SK-MEL-5 (cell line): Measurements from ENCODE around the gene NT5C1B. TPM values are rescaled to one million over a fixed set of nuclear protein-coding genes. Genes with fewer than 3 reads are reported as not detected.

ENCODE experiments used
- DNase-seq: peaks from one replicate; pipeline ENCODE4 v3.0.0-alpha.2; 2016; ENCODE audit warnings: low read depth, low spot score
- in situ Hi-C: cut with HindIII; loops from 2 replicates; pipeline ENCODE4 v1.10.0; 2016; ENCODE audit warnings: low sequenced_read_pairs, high pct_unique_total_duplicates, low pct_unique_long_range_greater_than_20kb
- small RNA-seq, 2 experiments: library from RNA; depleted of rRNA; stranded (forward); fragments of <200 nt; gene quantifications; one replicate each; pipeline ENCODE3, GENCODE V24; 2014
- total RNA-seq: library from RNA; depleted of rRNA; stranded (reverse); fragments of >200 nt; shearing (Covaris generic); gene quantifications from 2 replicates; pipeline ENCODE4 v1.2.3, GENCODE V29; 2014; rRNA removed

Gene NT5C1B
- total RNA-seq, 1 experiment from 2014 or later: not detected

DNA sequence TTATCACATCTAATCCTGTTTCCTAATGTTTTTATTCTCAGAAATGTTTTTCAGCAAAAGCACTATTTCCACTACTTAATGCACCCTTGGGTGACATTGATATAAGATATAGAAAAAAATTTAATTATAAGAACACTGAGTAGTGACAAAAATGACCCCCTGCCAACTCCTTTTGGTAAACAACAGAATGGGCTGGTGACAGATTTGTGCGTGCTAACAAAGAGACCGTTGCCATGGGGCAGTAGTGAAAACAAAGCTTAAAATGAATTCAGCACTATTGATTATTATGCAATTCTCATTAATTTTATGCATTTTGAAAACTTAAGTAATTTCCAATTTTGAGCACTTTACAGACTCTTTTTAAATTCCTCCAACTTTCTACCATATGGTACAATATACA, 62.0 kb downstream of the NT5C1B start:
- DNase-seq: no peak
- in situ Hi-C loops: no loop called here

DNA sequence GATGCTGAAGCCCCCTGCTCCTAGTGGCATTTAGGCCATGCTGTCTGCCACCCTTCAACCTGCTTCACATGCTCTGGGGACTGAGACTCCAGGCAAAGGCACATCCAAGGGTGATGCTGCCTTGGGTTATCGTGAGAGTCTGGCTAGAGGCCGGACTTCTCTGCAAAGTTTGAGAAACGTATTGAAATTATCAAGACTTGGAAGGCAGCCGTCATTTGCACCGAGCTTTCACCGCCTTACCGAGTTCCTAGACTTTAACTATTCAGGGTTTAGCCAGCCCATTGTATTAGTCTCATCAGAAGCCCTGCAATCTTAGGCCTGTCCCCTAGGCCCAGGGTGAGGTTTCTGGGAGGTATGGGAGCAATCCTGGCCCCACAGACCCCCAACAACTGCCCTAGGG, 62.9 kb downstream of the NT5C1B start:
- DNase-seq: no peak
- in situ Hi-C loops: no loop called here

DNA sequence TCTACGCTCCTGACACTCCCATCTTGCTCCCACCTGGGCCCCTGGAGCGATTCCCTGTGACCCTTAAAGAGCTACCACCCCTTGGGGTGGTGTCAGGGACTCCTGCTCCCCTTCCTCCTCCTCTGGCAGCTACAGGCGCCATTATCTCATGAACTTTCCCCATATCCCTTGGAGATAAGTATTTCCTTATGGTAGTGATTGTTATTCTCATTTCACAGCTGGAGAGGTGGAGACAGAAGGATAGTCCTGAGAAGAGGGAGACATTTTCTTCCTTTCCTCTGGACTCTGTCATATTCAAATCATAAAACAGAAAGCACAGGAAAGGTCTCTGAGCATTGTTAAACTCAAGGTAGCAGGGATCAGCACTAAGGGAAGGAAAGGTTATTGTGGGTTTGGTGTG, 63.5 kb downstream of the NT5C1B start:
- in situ Hi-C loops: no loop called here
- no peak for DNase-seq

DNA sequence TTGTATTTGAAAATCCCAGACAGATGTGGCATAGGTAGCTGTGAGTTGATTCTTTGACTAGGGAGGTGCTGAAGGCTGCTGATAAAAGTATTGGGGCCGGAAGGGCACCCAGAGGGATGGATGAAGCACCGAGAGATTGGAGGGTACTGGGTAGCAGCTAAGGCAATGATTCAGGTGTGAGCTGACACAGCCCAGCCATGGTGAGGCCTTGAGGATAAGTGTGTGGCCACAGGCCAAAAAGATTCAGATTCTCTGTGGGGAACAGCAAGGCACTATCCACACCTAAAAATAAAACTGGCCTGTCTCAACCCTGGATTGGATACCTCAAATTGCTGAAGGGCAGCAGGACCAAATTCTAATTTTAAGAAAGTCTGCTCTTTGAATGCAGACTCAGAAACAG, 64.1 kb downstream of the NT5C1B start:
- in situ Hi-C loops: no loop called here
- no peak for DNase-seq

DNA sequence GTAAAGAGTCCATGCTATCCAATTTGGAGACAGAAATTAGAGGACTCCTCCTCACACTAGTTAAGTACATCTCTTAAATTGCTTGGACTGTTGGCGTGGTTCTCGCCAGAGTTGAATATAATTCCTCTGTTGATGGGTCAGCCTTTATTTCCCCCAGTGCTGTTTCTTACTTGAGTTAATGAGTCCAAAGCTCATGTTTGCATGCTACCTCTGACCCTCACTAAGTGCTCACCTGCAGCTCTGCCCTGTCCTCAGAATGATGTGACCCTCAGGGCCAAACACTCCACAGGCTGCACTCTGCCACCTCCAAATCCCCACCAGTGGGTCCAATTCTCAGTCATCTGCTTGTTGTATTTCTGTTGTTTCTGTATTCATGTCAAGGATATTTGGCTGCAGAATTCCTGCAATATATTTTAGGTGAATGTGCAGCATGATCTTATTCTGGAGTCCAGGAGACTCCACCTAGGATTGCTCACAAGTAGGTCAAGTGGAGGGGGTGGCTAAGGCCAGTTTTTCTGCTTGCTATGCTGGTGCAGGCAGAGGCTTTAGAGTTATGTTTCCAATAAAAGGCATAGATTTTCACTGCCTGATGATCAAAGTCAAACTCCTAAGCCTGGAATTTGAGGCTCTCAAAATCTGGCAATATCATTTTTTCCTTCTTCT, 66.8 kb downstream of the NT5C1B start:
- in situ Hi-C loops: no loop called here
- no peak for DNase-seq

DNA sequence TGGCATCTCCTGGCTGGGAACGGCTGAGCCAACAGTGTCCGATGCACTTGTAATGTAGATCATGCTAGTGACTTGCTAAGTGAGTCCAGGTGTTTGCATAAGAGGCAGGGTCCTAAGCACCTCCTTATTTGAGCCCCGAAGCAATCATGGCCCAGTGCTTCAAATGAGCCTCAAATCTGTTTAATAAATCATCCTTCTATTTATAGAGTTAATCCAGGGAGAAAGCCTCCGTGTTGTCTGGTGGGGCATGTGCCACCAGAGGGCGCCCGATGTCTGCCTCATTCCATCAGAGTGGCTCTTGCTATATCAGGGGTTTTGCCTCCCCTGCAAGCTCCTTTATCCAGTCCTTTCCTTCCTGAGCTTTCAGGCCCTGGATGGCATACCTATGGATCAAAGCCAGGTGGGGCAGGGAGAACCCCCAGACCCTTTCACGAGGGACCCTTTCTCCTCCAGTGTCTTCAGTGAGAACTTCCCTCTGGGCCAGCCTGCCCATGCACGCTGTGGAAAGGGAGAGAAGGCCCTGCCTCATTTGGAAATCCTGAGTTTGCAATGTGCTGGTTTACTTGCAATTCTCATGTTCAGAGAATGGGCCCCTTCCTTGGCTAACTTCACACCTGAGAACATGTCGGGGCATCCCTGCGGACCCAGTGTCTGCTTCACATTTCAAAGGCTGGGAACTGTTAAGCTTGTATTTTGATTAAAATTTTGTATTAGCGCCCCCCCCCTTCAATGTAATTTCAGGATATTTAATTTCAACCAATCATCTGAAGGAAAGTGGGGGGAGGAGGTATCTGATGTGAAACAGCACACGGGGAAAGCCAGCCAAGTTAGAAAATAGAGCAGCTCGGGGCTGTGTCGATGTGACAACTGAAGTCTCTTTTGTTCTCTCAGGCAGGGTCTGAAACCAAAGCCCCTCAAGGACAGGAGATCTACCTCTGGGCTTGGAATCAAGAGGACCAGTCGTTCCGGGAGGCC, 68.6 kb downstream of the NT5C1B start:
- peak; percentile 84 for DNase-seq
- in situ Hi-C loops: no loop called here

DNA sequence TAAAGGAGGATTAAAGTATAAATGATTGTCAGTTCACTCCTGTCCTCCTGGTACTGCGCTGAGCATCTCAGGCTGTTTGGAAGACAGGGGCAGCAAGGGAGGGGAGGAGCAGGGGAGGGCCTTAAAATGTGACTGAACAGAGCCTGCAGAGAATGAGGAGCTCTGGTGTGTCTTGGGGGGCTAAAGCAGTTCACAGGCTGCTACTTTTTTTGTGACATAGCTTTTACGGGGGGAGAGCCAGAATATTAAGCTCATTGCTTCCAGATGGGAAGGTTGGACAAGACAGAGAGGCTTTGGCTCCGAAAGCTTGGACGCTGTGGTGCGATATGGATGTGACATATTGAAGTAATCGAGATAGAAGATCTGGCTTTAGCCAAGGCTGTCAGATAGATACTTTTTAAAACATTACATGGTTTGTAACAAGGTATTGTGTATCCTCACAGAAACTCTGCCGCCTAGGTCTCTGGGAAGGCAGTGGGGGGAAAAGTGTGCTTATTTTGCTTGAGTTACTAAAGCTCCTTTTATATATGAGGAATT, 69.4 kb downstream of the NT5C1B start:
- in situ Hi-C loops: no loop called here
- no peak for DNase-seq

DNA sequence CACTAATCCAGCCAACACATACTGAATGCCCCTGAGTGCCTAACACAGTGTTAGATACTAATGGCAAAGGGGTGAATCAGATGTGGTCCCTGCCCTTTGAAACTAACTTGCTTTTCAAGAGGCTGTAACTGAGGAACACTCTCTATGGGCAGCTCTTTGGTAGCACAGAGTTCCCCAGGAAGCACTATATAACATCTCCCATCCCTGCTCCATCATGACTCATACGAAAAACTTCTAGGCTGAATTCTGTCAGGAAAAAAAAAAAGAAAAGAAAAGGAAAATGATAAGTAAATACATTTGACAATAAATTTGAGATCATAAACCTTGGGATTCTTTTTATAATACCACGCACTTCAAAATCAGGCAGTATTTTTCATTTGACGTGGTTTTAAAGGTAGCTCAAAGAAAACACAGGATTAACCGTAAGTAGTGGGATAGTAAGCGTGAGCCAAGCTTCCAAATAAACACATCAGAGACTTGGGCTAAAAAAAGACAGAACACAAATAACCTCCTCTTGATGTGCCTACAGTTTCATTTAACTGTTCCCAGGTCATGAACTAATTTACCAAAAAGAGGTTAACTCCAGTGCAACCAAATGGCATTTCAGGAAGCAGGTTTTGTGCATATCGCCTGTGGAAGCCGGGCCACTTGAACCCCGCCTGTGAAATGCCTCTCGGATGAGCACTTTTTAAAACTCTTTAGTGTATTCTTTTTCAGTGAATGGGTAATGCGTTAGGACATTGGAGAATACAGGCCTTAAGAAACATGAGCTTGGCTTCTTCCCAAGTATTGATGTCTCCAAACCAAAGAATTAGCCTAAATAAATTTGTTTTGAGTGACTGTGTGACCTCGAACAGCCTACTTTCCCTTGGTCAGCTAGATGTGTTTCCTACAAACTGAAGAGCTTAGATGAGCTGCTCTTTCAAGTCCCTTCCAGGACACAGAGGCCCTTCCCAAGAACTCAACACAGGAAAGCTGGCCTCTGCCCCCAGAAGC, 71.0 kb downstream of the NT5C1B start:
- in situ Hi-C loops: no loop called here
- no peak for DNase-seq

DNA sequence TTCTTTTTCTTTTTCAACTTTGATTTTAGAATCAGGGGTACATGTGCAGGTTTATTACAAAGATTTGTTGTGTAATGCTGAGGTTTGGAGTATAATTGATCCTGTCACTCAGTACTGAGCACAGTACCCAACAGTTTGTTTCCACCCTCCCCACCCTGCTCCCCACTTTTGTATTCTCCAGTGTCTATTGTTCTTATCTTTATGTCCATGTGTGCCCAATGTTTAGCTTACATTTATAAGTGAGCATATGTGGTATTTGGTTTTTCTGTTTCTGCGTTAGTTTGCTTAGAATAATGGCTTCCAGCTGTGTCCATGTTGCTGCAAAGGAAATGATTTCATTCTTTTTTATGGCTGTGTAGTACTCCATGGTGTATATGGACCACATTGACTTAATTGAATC, 72.0 kb downstream of the NT5C1B start:
- no peak for DNase-seq
- in situ Hi-C loops: no loop called here

DNA sequence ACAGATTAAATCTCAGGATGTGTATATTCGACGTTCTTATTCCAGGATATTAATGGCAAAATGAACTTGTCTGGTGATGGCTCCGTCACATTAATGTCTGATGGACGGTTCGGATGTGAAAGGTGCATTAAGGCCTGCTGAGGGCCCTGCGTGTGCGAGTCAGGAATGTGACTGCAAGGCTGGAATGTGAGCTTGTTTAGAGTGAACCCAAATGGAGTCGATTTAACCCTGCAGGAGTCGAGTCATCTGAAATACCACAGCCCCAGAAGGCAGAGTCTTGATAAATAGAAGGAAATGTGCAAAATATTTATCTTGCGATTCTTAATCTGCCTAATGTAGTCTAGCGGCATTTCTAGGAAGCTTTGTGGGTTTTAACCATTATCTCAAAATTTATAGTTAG, 73.3 kb downstream of the NT5C1B start:
- in situ Hi-C loops: no loop called here
- DNase-seq: no peak

DNA sequence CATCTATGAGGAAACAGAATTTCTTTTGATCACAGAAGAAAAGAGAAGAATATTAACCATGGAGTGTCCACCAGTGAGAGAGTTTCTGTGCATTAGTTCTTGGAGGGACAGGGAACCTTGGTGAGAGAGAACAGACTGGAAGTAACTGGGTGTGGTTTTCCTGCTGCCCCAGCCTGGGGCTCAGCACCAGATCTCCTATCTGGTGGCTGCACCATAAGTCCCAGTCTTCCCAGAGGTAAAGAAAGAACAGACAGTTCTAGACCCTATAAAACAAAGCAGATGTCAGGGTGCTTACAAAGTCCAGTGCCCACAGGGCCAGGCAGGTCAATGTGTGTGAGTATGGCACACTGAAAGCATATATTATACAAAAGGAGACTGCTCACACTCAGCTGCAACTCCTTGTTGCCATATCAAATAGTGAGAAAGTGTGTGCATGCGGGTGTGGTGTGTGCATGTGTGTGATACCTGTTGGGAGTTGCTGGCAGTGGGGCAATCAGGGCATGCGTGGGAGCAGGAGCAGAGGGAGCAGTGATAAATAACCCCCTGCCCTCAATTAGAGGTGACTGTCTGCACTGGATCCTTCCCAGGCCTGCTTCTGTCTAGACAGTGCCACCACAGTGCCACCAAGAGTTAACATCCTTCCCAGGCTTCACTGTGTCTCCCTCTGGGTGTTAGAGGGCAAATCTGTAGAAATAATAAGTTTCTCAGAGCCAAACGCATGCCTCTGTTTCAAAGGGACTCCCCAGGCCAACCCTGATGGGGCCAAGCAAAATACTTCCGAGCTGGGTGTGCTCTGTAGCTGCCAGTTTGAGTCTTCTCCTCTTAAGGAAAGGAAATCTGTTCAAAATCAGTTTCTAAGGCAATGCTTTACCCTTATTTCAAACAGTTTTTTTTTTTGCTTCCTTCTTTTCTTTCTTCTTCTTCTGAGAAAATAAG, 74.6 kb downstream of the NT5C1B start:
- DNase-seq: no peak
- in situ Hi-C loops: no loop called here

Small RNA genes lying within 50 kb of the gene (small RNA-seq; reads per million reads assigned to genes)
- gene RNU6-1215P: 0 reads per million in 2 experiments

Other genes starting within 250 kb of the NT5C1B start
- 38.4 and 47.2 TPM in 2 replicates for gene RDH14, start 28.9 kb downstream of the NT5C1B start, total RNA-seq